Measurements from ENCODE around the gene TTC34.
"Not testable (repeated sequence)": the region's sequence is repeated elsewhere in the genome, so short reads cannot be mapped to it uniquely, and the experiment has no call there.

TTC34 gene

DNA sequence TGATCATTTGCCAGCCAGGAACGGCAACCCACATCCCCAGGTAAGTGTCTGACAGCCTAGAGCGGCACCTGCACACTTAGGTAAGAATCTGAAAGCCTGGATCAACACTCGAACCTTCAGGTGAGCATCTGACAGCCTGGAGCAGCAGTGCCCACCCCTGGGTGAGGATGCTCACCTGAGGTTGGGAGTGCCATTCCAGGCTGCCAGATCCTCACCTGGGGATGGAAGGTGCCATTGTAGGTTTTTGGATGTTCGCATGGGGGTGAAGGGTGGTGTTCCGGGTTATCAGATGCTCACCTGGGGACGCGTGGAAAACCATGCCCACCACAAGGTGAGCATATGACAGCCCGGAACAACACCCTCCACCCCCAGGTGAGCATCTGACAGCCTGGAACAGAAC is 33.4 kb downstream of the TTC34 start:
- not testable (repeated sequence) for DNase-seq

DNA sequence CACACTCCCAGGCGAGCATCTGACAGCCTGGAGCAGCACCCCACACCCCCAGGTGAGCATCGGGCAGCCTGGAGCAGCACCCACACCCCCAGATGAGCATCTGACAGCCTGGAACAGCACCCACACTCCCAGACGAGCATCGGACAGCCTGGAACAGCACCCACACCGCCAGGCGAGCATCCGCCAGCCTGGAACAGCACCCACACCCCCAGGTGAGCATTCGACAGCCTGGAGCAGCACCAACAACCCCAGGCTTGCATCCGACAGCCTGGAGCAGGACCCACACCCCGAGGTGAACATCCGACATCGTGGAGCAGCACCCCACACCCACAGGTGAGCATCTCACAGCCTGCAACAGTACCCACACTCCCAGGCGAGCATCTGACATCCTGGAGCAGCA is 42.1 kb downstream of the TTC34 start:
- not testable (repeated sequence) for DNase-seq

DNA sequence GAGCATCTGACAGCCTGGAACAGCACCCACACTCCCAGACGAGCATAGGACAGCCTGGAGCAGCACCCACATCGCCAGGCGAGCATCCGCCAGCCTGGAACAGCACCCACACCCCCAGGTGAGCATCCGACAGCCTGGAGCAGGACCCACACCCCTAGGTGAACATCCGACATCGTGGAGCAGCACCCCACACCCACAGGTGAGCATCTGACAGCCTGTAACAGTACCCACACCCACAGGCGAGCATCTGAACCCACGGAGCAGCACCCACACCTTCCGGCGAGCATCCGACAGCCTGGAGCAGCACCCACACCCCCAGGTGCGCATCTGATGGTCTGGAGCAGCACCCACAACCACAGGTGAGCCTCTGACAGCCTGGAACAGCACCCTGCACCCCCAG is 44.0 kb downstream of the TTC34 start:
- not testable (repeated sequence) for DNase-seq

GRCh38 chr1:2755426-2755825 is 46.1 kb downstream of the TTC34 start:
- DNase-seq, result not testable (repeated sequence)

DNA sequence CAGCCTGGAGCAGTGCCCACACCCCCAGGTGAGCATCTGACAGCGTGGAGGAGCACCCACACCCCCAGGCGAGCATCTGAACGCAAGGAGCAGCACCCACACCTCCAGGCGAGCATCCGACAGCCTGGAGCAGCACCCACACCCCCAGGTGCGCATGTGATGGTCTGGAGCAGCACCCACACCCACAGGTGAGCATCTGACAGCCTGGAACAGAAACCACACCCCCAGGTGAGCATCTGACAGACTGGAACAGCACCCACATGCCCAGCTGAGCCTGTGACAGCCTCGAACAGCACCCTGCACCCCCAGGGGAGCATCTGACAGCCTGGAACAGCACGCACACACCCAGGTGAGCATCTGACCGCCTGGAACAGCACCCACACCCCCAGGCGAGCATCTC is 46.9 kb downstream of the TTC34 start:
- DNase-seq, result not testable (repeated sequence)

DNA sequence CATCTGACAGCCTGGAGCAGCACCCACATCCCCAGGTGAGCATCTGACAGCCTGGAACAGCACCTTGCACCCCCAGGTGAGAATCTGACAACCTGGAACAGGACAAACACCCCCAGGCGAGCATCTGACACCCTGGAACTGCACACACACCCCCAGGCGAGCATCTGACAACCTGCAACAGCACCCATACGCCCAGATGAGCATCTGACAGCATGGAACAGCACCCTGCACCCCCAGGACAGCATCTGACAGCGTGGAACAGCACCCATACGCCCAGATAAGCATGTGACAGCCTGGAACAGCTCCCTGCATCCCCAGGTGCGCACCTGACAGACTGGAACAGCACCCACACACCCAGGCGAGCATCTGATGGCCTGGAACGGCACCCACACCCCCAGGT is 49.0 kb downstream of the TTC34 start:
- DNase-seq, result not testable (repeated sequence)

DNA sequence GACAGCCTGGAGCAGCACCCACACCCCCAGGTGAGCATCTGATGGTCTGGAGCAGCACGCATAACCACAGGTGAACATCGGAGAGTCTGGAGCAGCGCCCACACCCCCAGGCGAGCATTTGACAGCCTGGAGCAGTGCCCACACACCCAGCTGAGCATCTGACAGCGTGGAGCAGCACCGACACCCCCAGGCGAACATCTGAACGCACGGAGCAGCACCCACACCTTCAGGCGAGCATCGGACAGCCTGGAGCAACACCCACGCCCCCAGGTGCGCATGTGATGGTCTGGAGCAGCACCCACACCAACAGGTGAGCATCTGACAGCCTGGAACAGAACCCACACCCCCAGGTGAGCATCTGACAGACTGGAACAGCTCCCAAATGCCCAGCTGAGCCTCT is 49.6 kb downstream of the TTC34 start:
- DNase-seq, result not testable (repeated sequence)

GRCh38 chr1:2750766-2751730 is 50.4 kb downstream of the TTC34 start:
- DNase-seq, result not testable (repeated sequence)

DNA sequence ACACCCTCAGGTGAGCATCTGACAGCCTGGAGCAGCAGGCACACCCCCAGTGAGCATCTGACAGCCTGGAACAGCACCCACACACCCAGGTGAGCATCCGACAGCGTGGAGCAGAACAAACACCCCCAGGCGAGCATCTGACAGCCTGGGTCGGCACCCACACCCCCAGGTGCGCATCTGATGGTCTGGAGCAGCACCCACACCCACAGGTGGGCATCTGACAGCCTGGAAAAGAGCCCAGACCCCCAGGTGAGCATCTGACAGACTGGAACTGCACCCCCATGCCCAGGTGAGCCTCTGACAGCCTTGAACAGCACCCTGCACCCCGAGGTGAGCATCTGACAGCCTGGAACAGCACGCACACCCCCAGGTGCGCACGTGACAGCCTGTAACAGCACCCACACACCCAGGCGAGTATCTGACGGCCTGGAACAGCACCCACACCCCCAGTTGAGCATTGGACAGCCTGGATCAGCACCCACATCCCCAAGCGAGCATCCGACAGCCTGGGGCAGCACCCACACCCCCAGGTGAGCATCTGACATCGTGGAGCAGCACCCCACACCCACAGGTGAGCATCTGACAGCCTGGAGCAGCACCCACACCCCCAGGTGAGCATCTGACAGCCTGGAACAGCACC is 51.3 kb downstream of the TTC34 start:
- DNase-seq, result not testable (repeated sequence)

- not testable (repeated sequence) for DNase-seq
Observed at GRCh38 chr1:2748626-2749025, 52.9 kb downstream of the TTC34 start.

GRCh38 chr1:2694796-2695195 is 106.7 kb downstream of the TTC34 start:
- not testable (repeated sequence) for DNase-seq

- DNase-seq, result not testable (repeated sequence)
Observed at GRCh38 chr1:2690180-2690579, 111.3 kb downstream of the TTC34 start.

DNA sequence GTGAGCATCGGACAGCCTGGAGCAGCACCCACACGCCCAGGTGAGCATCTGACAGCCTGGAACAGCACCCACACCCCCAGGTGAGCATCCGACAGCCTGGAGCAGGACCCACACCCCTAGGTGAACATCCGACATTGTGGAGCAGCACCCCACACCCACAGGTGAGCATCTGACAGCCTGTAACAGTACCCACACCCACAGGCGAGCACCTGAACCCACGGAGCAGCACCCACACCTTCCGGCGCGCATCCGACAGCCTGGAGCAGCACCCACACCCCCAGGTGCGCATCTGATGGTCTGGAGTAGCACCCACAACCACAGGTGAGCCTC is 113.2 kb downstream of the TTC34 start:
- not testable (repeated sequence) for DNase-seq

DNA sequence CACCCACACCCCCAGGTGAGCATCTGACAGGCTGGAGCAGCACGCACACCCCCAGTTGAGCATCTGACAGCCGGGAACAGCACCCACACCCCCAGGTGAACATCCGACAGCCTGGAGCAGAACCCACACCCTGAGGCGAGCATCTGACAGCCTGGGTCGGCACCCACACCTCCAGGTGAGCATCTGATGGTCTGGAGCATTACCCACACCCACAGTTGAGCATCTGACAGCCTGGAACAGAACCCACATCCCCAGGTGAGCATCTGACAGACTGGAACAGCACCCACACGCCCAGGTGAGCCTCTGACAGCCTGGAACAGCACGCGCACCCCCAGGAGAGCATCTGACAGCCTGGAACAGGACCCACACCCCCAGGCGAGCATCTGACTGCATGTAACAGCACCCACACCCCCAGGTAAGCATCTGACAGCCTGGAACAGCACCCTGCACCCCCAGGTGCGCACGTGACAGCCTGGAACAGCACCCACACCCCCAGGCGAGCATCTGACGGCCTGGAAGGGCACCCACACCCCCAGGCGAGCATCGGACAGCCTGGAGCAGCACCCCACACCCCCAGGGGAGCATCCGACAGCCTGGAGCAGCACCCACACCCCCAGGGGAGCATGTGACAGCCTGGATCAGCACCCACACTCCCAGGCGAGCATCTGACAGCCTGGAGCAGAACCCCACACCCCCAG is 113.7 kb downstream of the TTC34 start:
- not testable (repeated sequence) for DNase-seq

DNA sequence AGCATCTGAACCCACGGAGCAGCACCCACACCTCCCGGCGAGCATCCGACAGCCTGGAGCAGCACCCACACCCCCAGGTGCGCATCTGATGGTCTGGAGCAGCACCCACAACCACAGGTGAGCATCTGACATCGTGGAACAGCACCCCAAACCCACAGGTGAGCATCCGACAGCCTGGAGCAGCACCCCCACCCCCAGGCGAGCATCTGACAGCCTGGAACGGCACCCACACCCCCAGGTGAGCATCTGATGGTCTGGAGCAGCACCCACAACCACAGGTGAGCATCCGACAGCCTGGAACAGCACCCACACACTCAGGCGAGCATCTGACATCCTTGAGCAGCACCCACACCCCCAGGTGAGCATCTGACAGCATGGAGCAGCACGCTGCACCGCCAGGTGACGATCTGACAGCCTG is 114.3 kb downstream of the TTC34 start:
- DNase-seq, result not testable (repeated sequence)

GRCh38 chr1:2686091-2686863 is 115.2 kb downstream of the TTC34 start:
- DNase-seq, result not testable (repeated sequence)

GRCh38 chr1:2685671-2686070 is 115.8 kb downstream of the TTC34 start:
- DNase-seq, result not testable (repeated sequence)

DNA sequence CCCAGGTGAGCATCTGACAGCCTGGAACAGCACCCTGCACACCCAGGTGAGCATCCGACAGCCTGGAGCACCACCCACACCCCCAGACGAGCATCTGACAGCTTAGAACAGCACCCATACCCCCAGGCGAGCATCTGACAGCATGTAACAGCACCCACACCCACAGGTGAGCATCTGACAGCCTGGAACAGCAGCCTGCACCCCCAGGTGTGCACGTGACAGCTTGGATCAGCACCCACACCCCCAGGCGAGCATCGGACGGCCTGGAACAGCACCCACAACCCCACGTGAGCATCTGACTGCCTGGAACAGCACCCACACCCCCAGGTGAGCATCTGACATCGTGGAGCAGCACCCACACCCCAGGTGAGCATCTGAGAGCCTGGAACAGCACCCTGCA is 116.6 kb downstream of the TTC34 start:
- not testable (repeated sequence) for DNase-seq

GRCh38 chr1:2684000-2684399 is 117.5 kb downstream of the TTC34 start:
- DNase-seq, result not testable (repeated sequence)

- DNase-seq, result not testable (repeated sequence)
Observed at GRCh38 chr1:2683321-2683741, 118.2 kb downstream of the TTC34 start.

- not testable (repeated sequence) for DNase-seq
Observed at GRCh38 chr1:2682879-2683278, 118.6 kb downstream of the TTC34 start.

DNA sequence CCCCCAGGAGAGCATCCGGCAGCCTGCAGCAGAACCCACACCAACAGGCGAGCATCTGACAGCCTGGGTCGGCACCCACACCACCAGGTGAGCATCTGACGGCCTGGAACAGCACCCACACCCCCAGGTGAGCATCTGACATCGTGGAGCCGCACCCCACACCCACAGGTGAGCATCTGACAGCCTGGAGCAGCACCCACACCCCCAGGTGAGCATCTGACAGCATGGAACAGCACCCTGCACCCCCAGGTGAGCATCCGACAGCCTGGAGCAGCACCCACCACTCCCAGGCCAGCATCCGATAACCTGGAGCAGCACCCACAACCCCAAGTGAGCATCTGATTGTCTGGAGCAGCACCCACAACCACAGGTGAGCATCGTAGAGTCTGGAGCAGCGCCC is 124.8 kb downstream of the TTC34 start:
- DNase-seq, result not testable (repeated sequence)
